Activated CD4-positive, CD25-positive, alpha-beta regulatory T cell treated with anti-CD3 and anti-CD28 coated beads, Interleukin-2, amount 50 U/mL, for 16 hours (primary cell): ENCODE measurements around the gene CD34.
"Not testable (repeated sequence)": the region's sequence is repeated elsewhere in the genome, so short reads cannot be mapped to it uniquely, and the experiment has no call there.

Source experiments
- DNase-seq: peaks from one replicate; pipeline ENCODE4 v3.0.0-alpha.2; 2020; ENCODE audit warnings: low read depth, low spot score

Gene CD34

GRCh38 chr1:207898260-207898659, 12.7 kb downstream of the CD34 start:
- no peak for DNase-seq

GRCh38 chr1:207897188-207897587, 13.7 kb downstream of the CD34 start:
- no peak for DNase-seq

GRCh38 chr1:207896547-207896946, 14.4 kb downstream of the CD34 start:
- no peak for DNase-seq

- DNase-seq: no peak
These were observed 16.2 kb downstream of the CD34 start for GRCh38 chr1:207894704-207895103.

GRCh38 chr1:207893737-207894582, 17.0 kb downstream of the CD34 start:
- DNase-seq: no peak

GRCh38 chr1:207892764-207893163, 18.2 kb downstream of the CD34 start:
- no peak for DNase-seq

- no peak for DNase-seq
These were observed 19.8 kb downstream of the CD34 start for GRCh38 chr1:207891148-207891547.

- no peak for DNase-seq
These were observed 20.7 kb downstream of the CD34 start for GRCh38 chr1:207890136-207890738.

- no peak for DNase-seq
These were observed 22.3 kb downstream of the CD34 start for GRCh38 chr1:207888652-207889051.

GRCh38 chr1:207887542-207888201, 23.3 kb downstream of the CD34 start:
- no peak for DNase-seq

GRCh38 chr1:207886227-207886626, 24.7 kb downstream of the CD34 start:
- DNase-seq: no peak

- peak; percentile 47 for DNase-seq
These were observed 25.5 kb downstream of the CD34 start for GRCh38 chr1:207885129-207886032.

- no peak for DNase-seq
These were observed 26.5 kb downstream of the CD34 start for GRCh38 chr1:207884266-207885029.

- no peak for DNase-seq
These were observed 27.2 kb downstream of the CD34 start for GRCh38 chr1:207883660-207884250.

GRCh38 chr1:207883104-207883651, 27.7 kb downstream of the CD34 start:
- no peak for DNase-seq

- no peak for DNase-seq
These were observed 28.2 kb downstream of the CD34 start for GRCh38 chr1:207882692-207883091.

- DNase-seq: no peak
These were observed 32.0 kb downstream of the CD34 start for GRCh38 chr1:207878939-207879338.

- not testable (repeated sequence) for DNase-seq
These were observed 33.0 kb downstream of the CD34 start for GRCh38 chr1:207877914-207878313.

GRCh38 chr1:207876131-207876530, 34.8 kb downstream of the CD34 start:
- DNase-seq: no peak

GRCh38 chr1:207875532-207875931, 35.4 kb downstream of the CD34 start:
- DNase-seq: no peak
